Neural cell (in vitro differentiated cells): Measurements from ENCODE around the gene KIRREL3.

Source experiments
- CTCF ChIP-seq: fragments of 450-650 bp; IDR thresholded peaks from 2 replicates; pipeline ENCODE4 v1.5.1; 2014; ENCODE audit warnings: antibody characterized with exemption, mild to moderate bottlenecking, moderate library complexity; ENCODE audit not compliant: poor library complexity, severe bottlenecking
- REST ChIP-seq: IDR thresholded peaks from 2 replicates; pipeline ENCODE4 v1.6.1; 2012; ENCODE audit warnings: borderline replicate concordance

GRCh38 chr11:126527651-126528050 lies 472.9 kb downstream of the KIRREL3 start:
- TF ChIP-seq CTCF, result no peak
- no peak for TF ChIP-seq REST
